Naive thymus-derived CD4-positive, alpha-beta T cell (primary cell): Measurements from ENCODE around the gene SUPT4H1. TPM values are rescaled to one million over a fixed set of nuclear protein-coding genes. Genes with fewer than 3 reads are reported as not detected.

Experiments
- ATAC-seq: fragments of 150-1000 bp; cut with Tn5 transposase; 2 replicates; pipeline ENCODE4 v1.10.0; 2021; ENCODE audit warnings: mild to moderate bottlenecking, moderate library complexity
- CTCF ChIA-PET: fragments of 350-600 bp; sonication (Branson Sonifier 250); formaldehyde crosslinking; loops from one replicate; lab custom pipeline; 2021; ENCODE audit warnings: antibody characterized with exemption; lab: Charles Lee
- POLR2A ChIA-PET: fragments of 350-600 bp; sonication (Branson Sonifier 250); formaldehyde crosslinking; loops from one replicate; lab custom pipeline; 2021; ENCODE audit warnings: antibody characterized with exemption, inconsistent platforms; lab: Charles Lee
- DNase-seq, 9 donors: peaks; one replicate each; pipeline versions ENCODE4 v3.0.0 to v3.0.0-alpha.2; 2020 to 2022; ENCODE audit warnings: mixed read lengths in 1 of 9
- H3K27ac ChIP-seq: one replicate; pipeline ENCODE4 v1.7.0; 2013; ENCODE audit warnings: mild to moderate bottlenecking, low read depth, low read length, moderate library complexity
- H3K27me3 ChIP-seq, 2 donors: one replicate each; pipeline ENCODE4 v1.7.0; 2013; ENCODE audit warnings: low read length in 2 of 2, mild to moderate bottlenecking in 2 of 2, moderate library complexity in 2 of 2; ENCODE audit not compliant: control insufficient read depth in 2 of 2, insufficient read depth in 2 of 2
- H3K36me3 ChIP-seq, 3 experiments: 1 replicate in 2 of 3; 2 replicates in 1 of 3; pipeline ENCODE4 v1.7.0; 2013; ENCODE audit warnings: low read length in 3 of 3, mild to moderate bottlenecking in 3 of 3, moderate library complexity in 1 of 3; ENCODE audit not compliant: insufficient read depth in 3 of 3, control insufficient read depth in 2 of 3
- H3K4me1 ChIP-seq, 2 donors: one replicate each; pipeline ENCODE4 v1.7.0; 2013; ENCODE audit warnings: low read length in 2 of 2, mild to moderate bottlenecking in 2 of 2, moderate library complexity in 1 of 2; ENCODE audit not compliant: control insufficient read depth in 2 of 2, insufficient read depth in 2 of 2
- H3K4me3 ChIP-seq: 2 replicates; pipeline ENCODE4 v1.7.0; 2013; ENCODE audit warnings: mild to moderate bottlenecking, low read length
- H3K9me3 ChIP-seq, 3 experiments: 1 replicate in 2 of 3; 2 replicates in 1 of 3; pipeline ENCODE4 v1.7.0; 2013; ENCODE audit warnings: low read length in 3 of 3; ENCODE audit not compliant: control insufficient read depth in 2 of 3
- H3K27ac Mint-ChIP-seq, 9 donors: one replicate each; pipeline ENCODE4 v1.8.0; 2020 to 2022; ENCODE audit warnings: mixed read lengths in 9 of 9, mild to moderate bottlenecking in 8 of 9, moderate library complexity in 5 of 9, inconsistent platforms in 2 of 9
- H3K27me3 Mint-ChIP-seq, 5 donors: one replicate each; pipeline ENCODE4 v1.8.0; 2021 to 2022; ENCODE audit warnings: mixed read lengths in 5 of 5, mild to moderate bottlenecking in 1 of 5
- H3K36me3 Mint-ChIP-seq, 5 donors: one replicate each; pipeline ENCODE4 v1.8.0; 2020 to 2022; ENCODE audit warnings: mixed read lengths in 5 of 5, mild to moderate bottlenecking in 3 of 5, inconsistent platforms in 1 of 5
- H3K4me1 Mint-ChIP-seq, 7 donors: one replicate each; pipeline ENCODE4 v1.8.0; 2020 to 2022; ENCODE audit warnings: mixed read lengths in 7 of 7, mild to moderate bottlenecking in 3 of 7, inconsistent platforms in 1 of 7
- H3K4me3 Mint-ChIP-seq, 10 donors: one replicate each; pipeline ENCODE4 v1.8.0; 2020 to 2022; ENCODE audit warnings: mild to moderate bottlenecking in 10 of 10, mixed read lengths in 10 of 10, moderate library complexity in 6 of 10, inconsistent platforms in 2 of 10
- H3K9me3 Mint-ChIP-seq, 11 donors: one replicate each; pipeline ENCODE4 v1.8.0; 2020 to 2022; ENCODE audit warnings: mixed read lengths in 11 of 11, mild to moderate bottlenecking in 4 of 11, inconsistent platforms in 1 of 11, moderate library complexity in 1 of 11
- intact Hi-C, 2 donors: fragments of 100-400 bp; cut with micrococcal nuclease; formaldehyde crosslinking; loops; one replicate each; pipeline ENCODE4 v1.15.1; 2023
- polyA plus RNA-seq, 2 donors: library from polyadenylated mRNA; unstranded; fragments of 300-500 nt; fragmentation: Illumina TruSeq; gene quantifications; one replicate each; pipeline ENCODE4 v1.2.3, GENCODE V29; 2021
- total RNA-seq, 6 experiments: library from RNA in 5 of 6; stranded (reverse) in 5 of 6; gene quantifications; 1 replicate in 5 of 6; 2 replicates in 1 of 6; pipeline ENCODE4 v1.2.3 and lab custom pipeline; 2021 to 2026

Gene SUPT4H1
- total and polyA plus RNA-seq, 7 experiments from 2014 or later = 36.0 to 91.7 (median 66.8) TPM

DNA sequence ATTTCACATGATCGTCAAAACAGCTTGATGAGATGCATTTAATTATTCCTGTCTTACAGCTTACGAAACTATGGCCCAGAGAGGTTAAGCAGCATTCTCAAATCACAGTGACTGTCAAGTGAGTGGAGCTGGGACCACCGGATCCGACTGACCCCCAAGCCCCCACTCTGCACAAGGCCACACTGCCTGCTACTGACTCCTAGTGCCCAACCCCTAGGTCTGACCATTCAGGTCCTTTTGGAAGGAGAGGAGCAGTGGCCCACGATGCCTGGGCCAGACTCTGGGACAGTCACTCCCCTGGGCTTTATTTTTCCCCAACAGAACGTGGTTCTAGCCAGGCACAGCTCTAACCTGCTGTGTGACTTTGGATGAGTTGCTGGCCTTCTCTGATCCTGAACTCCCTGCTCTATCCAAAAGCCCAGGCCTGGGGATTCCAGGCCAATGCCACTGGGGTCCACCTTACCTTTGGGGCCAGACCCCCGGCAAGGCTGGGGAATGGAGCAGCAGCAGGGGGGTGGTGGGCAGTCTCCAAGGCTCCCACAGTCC lies 33.3 kb downstream of the SUPT4H1 start:
- H3K36me3 ChIP-seq = peaks cover 0 to 4% (median 0%) of the 10 kb centered on the region in 3 experiments
- no peak overlapping the region for H3K4me3 ChIP-seq
- no peaks in the 10 kb centered on the region for H3K9me3 Mint-ChIP-seq
- intact Hi-C loops = no loop called here
- H3K27me3 ChIP-seq = no peaks in the 10 kb centered on the region
- ATAC-seq (no peak), DNase-seq (peak in 1 of 9 donors; percentile 22)
- ChIA-PET CTCF (interaction anchor here (0.6 to 12.5 kb wide), 8 partner anchors 9 to 994 kb away, joined by 3 to 257 read pairs (median 16); partner anchors contain the start of genes RNF43 and TSPOAP1), POLR2A (interaction anchor here (1.6 to 17.0 kb wide), 6 partner anchors 8 to 200 kb away, joined by 7 to 792 read pairs (median 30); partner anchors contain the start of genes HSF5, RNF43, SUPT4H1 and TSPOAP1)
- peaks cover 10 to 27% (median 14%) of the 10 kb centered on the region in 7 donors for H3K4me1 Mint-ChIP-seq
- no peaks in the 10 kb centered on the region for H3K9me3 ChIP-seq
- no peak overlapping the region for H3K27ac ChIP-seq
- H3K27me3 Mint-ChIP-seq = no peaks in the 10 kb centered on the region
- peaks cover 11 to 12% of the 10 kb centered on the region in 2 donors for H3K4me1 ChIP-seq
- no peak overlapping the region for H3K4me3 Mint-ChIP-seq
- H3K27ac Mint-ChIP-seq = peak overlapping the region in 3 of 9 donors; percentile 52 to 86 (median 56)
- peaks cover 0 to 16% (median 0%) of the 10 kb centered on the region in 5 donors for H3K36me3 Mint-ChIP-seq

DNA sequence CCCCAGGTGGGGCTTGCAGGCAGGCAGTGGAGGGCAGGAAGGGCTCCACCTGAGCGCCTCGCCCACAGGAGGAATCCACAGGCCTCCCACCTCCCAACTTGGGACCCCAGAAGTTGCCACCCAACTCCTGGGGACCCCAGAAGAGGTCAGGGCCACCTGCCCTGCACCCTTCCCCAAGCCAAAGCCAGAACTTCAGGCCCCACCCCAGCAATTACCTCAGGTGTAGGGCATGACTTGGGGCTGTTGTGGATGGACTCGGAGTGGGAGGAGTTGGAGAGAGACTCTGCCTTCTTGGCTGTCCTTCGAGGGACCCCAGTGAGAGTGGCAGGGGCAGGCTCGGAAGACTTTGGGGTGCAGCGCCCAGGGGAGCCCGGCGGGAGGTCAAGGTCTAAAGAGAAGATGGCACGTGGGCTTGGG lies 33.9 kb downstream of the SUPT4H1 start:
- peaks cover 0 to 4% (median 0%) of the 10 kb centered on the region in 3 experiments for H3K36me3 ChIP-seq
- H3K4me3 ChIP-seq = no peak overlapping the region
- Mint-ChIP-seq H3K4me1 (peaks cover 10 to 27% (median 14%) of the 10 kb centered on the region in 7 donors), H3K9me3 (no peaks in the 10 kb centered on the region), H3K4me3 (no peak overlapping the region), H3K36me3 (peaks cover 0 to 16% (median 0%) of the 10 kb centered on the region in 5 donors), H3K27me3 (no peaks in the 10 kb centered on the region), H3K27ac (peak overlapping the region in 5 of 9 donors; percentile 52 to 89 (median 77))
- H3K27ac ChIP-seq = peak overlapping the region; percentile 47
- intact Hi-C loops = no loop called here
- H3K27me3 ChIP-seq = no peaks in the 10 kb centered on the region
- H3K4me1 ChIP-seq = peaks cover 11 to 12% of the 10 kb centered on the region in 2 donors
- CTCF ChIA-PET = interaction anchor here (0.6 to 12.5 kb wide), 25 partner anchors 8 to 688 kb away, joined by 3 to 257 read pairs (median 5); partner anchors contain the start of genes HSF5, RNF43, SUPT4H1 and TSPOAP1
- no peak for ATAC-seq
- POLR2A ChIA-PET = interaction anchor here (1.0 to 17.0 kb wide), 10 partner anchors 9 to 200 kb away, joined by 3 to 792 read pairs (median 7); partner anchors contain the start of genes HSF5, RNF43, SUPT4H1 and TSPOAP1
- H3K9me3 ChIP-seq = no peaks in the 10 kb centered on the region
- DNase-seq = peak in 3 of 9 donors; percentile 5 to 33 (median 5)

GRCh38 chr17:58317421-58318064 lies 34.5 kb downstream of the SUPT4H1 start:
- no peaks in the 10 kb centered on the region for H3K9me3 ChIP-seq
- H3K4me1 ChIP-seq = peaks cover 11 to 12% of the 10 kb centered on the region in 2 donors
- H3K36me3 ChIP-seq = peaks cover 0 to 4% (median 0%) of the 10 kb centered on the region in 3 experiments
- no peaks in the 10 kb centered on the region for H3K27me3 ChIP-seq
- ChIA-PET POLR2A (interaction anchor here (0.8 to 17.0 kb wide), 14 partner anchors 9 to 201 kb away, joined by 3 to 792 read pairs (median 6); partner anchors contain the start of genes HSF5, RNF43, SUPT4H1 and TSPOAP1), CTCF (interaction anchor here (0.6 to 12.5 kb wide), 28 partner anchors 9 to 960 kb away, joined by 3 to 257 read pairs (median 4); partner anchors contain the start of genes HSF5, RNF43, SUPT4H1 and TSPOAP1)
- intact Hi-C loops = loop anchor here (1.0 to 2.0 kb wide), 8 partner anchors 11 to 201 kb away; partner anchors contain the start of genes RNF43 (in 2 of the 2), SUPT4H1 (in 1 of the 2) and TSPOAP1 (in 1 of the 2)
- Mint-ChIP-seq H3K27ac (peak overlapping the region; percentile 58 to 94 (median 84)), H3K4me3 (peak overlapping the region in 4 of 10 donors; percentile 4 to 58 (median 28)), H3K36me3 (peaks cover 0 to 18% (median 0%) of the 10 kb centered on the region in 5 donors), H3K27me3 (no peaks in the 10 kb centered on the region), H3K9me3 (no peaks in the 10 kb centered on the region), H3K4me1 (peaks cover 10 to 26% (median 13%) of the 10 kb centered on the region in 7 donors)
- ATAC-seq = peak; percentile 95
- peak overlapping the region; percentile 47 for H3K27ac ChIP-seq
- H3K4me3 ChIP-seq = no peak overlapping the region
- peak; percentile 44 to 83 (median 77) for DNase-seq

DNA sequence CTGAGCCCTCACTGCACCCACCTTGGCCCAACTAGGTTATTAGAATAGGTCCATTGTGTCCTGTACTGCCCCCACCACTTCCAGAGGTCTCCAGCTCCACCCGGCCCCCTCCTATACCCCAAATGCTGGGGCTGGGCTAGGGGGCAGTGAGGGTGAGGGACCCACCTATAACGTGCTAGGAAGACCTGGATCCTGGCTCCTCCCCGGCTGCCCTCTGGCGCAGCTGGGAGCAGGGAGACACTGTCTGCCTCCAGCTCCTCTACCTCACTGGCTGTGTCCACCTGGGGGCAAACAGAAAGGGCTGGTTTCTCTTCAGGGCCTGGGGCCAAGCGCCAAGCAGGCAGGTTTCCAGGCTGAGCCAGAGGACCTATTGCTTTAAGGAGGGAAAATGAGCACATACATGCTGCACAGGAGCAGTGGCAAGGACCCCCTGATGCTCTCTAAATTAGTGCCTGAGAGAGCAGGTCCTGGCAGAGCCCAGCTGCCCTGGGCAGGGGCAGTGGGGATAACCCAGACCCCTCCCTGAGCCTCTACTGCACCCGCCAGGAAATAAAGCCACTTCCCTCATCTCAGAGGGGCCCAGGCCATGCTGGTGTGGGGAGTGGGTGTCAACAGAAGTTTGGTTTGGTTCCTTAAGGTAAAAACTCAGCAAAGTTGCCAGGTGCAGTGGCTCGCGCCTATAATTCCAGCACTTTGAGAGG lies 35.6 kb downstream of the SUPT4H1 start:
- H3K9me3 ChIP-seq = no peaks in the 10 kb centered on the region
- peak overlapping the region in 2 of 9 donors; percentile 33 to 86 for H3K27ac Mint-ChIP-seq
- ChIA-PET CTCF (interaction anchor here (0.6 to 12.5 kb wide), 18 partner anchors 10 to 689 kb away, joined by 3 to 257 read pairs (median 11); partner anchors contain the start of genes HSF5, RNF43, SUPT4H1 and TSPOAP1), POLR2A (interaction anchor here (0.9 to 17.0 kb wide), 7 partner anchors 10 to 138 kb away, joined by 3 to 792 read pairs (median 14); partner anchors contain the start of genes RNF43, SUPT4H1 and TSPOAP1)
- intact Hi-C loops = loop anchor here in 1 of 2 donors (2.0 kb wide), 1 partner anchor 36 kb away; the partner anchor contains the start of gene SUPT4H1
- no peaks in the 10 kb centered on the region for H3K9me3 Mint-ChIP-seq
- DNase-seq (peak in 1 of 9 donors; percentile 2), ATAC-seq (no peak)
- H3K36me3 ChIP-seq = peaks cover 0 to 4% (median 0%) of the 10 kb centered on the region in 3 experiments
- no peak overlapping the region for H3K4me3 Mint-ChIP-seq
- no peak overlapping the region for H3K4me3 ChIP-seq
- H3K4me1 Mint-ChIP-seq = peaks cover 8 to 18% (median 11%) of the 10 kb centered on the region in 7 donors
- H3K27ac ChIP-seq = no peak overlapping the region
- peaks cover 0 to 12% (median 0%) of the 10 kb centered on the region in 5 donors for H3K36me3 Mint-ChIP-seq
- H3K4me1 ChIP-seq = peaks cover 11 to 12% of the 10 kb centered on the region in 2 donors
- H3K27me3 ChIP-seq = no peaks in the 10 kb centered on the region
- H3K27me3 Mint-ChIP-seq = no peaks in the 10 kb centered on the region

DNA sequence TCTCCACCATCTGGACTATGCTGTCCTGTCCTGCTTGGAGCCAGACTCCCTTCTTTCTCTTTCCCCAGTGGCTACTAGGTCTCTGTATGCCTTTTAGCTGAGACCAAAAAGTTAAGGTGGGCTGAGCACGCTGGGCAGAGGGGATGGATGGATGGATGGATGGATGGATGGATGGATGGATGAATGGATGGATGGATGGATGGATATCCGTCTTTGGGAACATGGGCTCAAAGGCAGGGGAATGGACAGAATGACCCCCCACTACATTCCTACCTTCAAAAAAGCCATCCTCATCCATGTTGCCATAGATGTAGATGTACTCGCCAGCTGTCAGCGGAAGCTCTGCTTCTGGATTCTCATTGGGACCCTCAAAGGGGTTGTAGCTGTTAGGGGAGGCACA lies 36.3 kb downstream of the SUPT4H1 start:
- ChIA-PET CTCF (interaction anchor here (1.1 to 12.5 kb wide), 7 partner anchors 11 to 690 kb away, joined by 4 to 257 read pairs (median 16); partner anchors contain the start of gene RNF43), POLR2A (interaction anchor here (1.5 to 17.0 kb wide), 4 partner anchors 11 to 36 kb away, joined by 5 to 792 read pairs (median 65); partner anchors contain the start of genes SUPT4H1 and TSPOAP1)
- no peak overlapping the region for H3K4me3 Mint-ChIP-seq
- H3K4me1 Mint-ChIP-seq = peaks cover 7 to 18% (median 11%) of the 10 kb centered on the region in 7 donors
- peaks cover 0 to 12% (median 0%) of the 10 kb centered on the region in 5 donors for H3K36me3 Mint-ChIP-seq
- no peaks in the 10 kb centered on the region for H3K9me3 ChIP-seq
- intact Hi-C loops = loop anchor here in 1 of 2 donors (2.0 kb wide), 1 partner anchor 37 kb away; the partner anchor contains the start of gene SUPT4H1
- DNase-seq (no peak), ATAC-seq (no peak)
- H3K4me1 ChIP-seq = peaks cover 11 to 12% of the 10 kb centered on the region in 2 donors
- H3K27me3 Mint-ChIP-seq = no peaks in the 10 kb centered on the region
- peaks cover 0 to 4% (median 0%) of the 10 kb centered on the region in 3 experiments for H3K36me3 ChIP-seq
- no peaks in the 10 kb centered on the region for H3K27me3 ChIP-seq
- peak overlapping the region in 1 of 9 donors; percentile 29 for H3K27ac Mint-ChIP-seq
- H3K27ac ChIP-seq = no peak overlapping the region
- no peak overlapping the region for H3K4me3 ChIP-seq
- H3K9me3 Mint-ChIP-seq = no peaks in the 10 kb centered on the region
